A549 (cell line): ENCODE data around the gene STAT5B. TPM values are rescaled to one million over a fixed set of nuclear protein-coding genes. Genes with fewer than 3 reads are reported as not detected.

ENCODE experiments used
- ATAC-seq, 2 experiments: fragments of 200-7000 bp in 1 of 2; fragments of >200 bp in 1 of 2; cut with Nextera tagmentation in 1 of 2; cut with Tn5 transposase in 1 of 2; 3 replicates each; pipeline versions ENCODE4 v1.8.0 to v1.9.1; 2018 to 2020; ENCODE audit warnings: mild to moderate bottlenecking in 1 of 2, moderate library complexity in 1 of 2
- CTCF ChIA-PET: fragments of 300-600 bp; sonication (Branson Sonifier 250); formaldehyde crosslinking; extraction: SDS; loops from one replicate; lab custom pipeline; 2021; ENCODE audit warnings: antibody characterized with exemption, inconsistent platforms; lab: Yijun Ruan, JAX
- POLR2A ChIA-PET: fragments of 350-600 bp; formaldehyde crosslinking; extraction: SDS; loops from one replicate; lab custom pipeline; 2021; ENCODE audit warnings: antibody characterized with exemption, inconsistent platforms; lab: Yijun Ruan, JAX
- DNase-seq, 2 experiments: peaks; one replicate each; pipeline versions ENCODE4 v3.0.0 to v3.0.0-alpha.2; 2011 to 2016; ENCODE audit warnings: low read depth in 1 of 2, low spot score in 1 of 2
- FAIRE-seq: peaks from 2 replicates; lab custom pipeline; 2011; peaks lifted over from hg19 to GRCh38; lab: Jason Lieb, UNC
- H3K27ac ChIP-seq, 2 experiments: fragments of >200 bp; sonication (Bioruptor Twin); formaldehyde crosslinking; 3 replicates each; pipeline ENCODE4 v1.5.1; 2016 to 2017
- H3K4me1 ChIP-seq: fragments of >200 bp; sonication (Bioruptor Twin); formaldehyde crosslinking; 3 replicates; pipeline ENCODE4 v1.6.1; 2016
- H3K4me2 ChIP-seq: fragments of >200 bp; sonication (Bioruptor Twin); formaldehyde crosslinking; 3 replicates; pipeline ENCODE4 v1.6.1; 2016
- H3K4me3 ChIP-seq: fragments of >200 bp; sonication (Bioruptor Twin); formaldehyde crosslinking; 3 replicates; pipeline ENCODE4 v1.5.1; 2016
- H3K9me3 ChIP-seq: fragments of >200 bp; sonication (Bioruptor Twin); formaldehyde crosslinking; 3 replicates; pipeline ENCODE4 v1.6.1; 2016
- ATOH8 ChIP-seq: fragments of 250-450 bp; sonication (Bioruptor Pico); IDR thresholded peaks from 2 replicates; pipeline ENCODE4 v1.5.0; 2020; ENCODE audit warnings: low read depth, mild to moderate bottlenecking, moderate library complexity
- CBX2 ChIP-seq: fragments of 200-600 bp; sonication (generic); IDR thresholded peaks from 2 replicates; pipeline ENCODE4 v1.6.1; 2016; ENCODE audit warnings: low read depth, mild to moderate bottlenecking, borderline replicate concordance
- CHD4 ChIP-seq: fragments of 200-600 bp; sonication (generic); IDR thresholded peaks from 2 replicates; pipeline ENCODE4 v1.6.1; 2016; ENCODE audit warnings: antibody characterized with exemption, mild to moderate bottlenecking, borderline replicate concordance
- FOSL2 ChIP-seq, 2 experiments: fragments of 450-650 bp in 1 of 2; fragments of >200 bp in 1 of 2; sonication (Bioruptor Twin) in 1 of 2; formaldehyde crosslinking; IDR thresholded peaks; 2 replicates each; pipeline versions ENCODE4 v1.5.0 to v1.6.1; 2016 to 2020; ENCODE audit warnings: mild to moderate bottlenecking in 1 of 2, moderate library complexity in 1 of 2
- HEYL ChIP-seq: fragments of 250-450 bp; sonication (Bioruptor Pico); IDR thresholded peaks from 2 replicates; pipeline ENCODE4 v1.8.0; 2021; ENCODE audit warnings: mild to moderate bottlenecking, moderate library complexity
- HOXB13 ChIP-seq: fragments of 250-450 bp; sonication (Bioruptor Pico); IDR thresholded peaks from 2 replicates; pipeline ENCODE4 v1.5.0; 2020; ENCODE audit warnings: low read depth, mild to moderate bottlenecking, moderate library complexity
- JUNB ChIP-seq: fragments of >200 bp; sonication (Bioruptor Twin); formaldehyde crosslinking; IDR thresholded peaks from 2 replicates; pipeline ENCODE4 v1.6.1; 2016
- KDM1A ChIP-seq: fragments of 200-600 bp; sonication (generic); IDR thresholded peaks from 2 replicates; pipeline ENCODE4 v1.6.1; 2016; ENCODE audit warnings: low read depth, mild to moderate bottlenecking
- MAFK ChIP-seq: fragments of 450-650 bp; IDR thresholded peaks from 2 replicates; pipeline ENCODE4 v1.6.1; 2014; ENCODE audit not compliant: partially characterized antibody
- MAX ChIP-seq: IDR thresholded peaks from 2 replicates; pipeline ENCODE4 v1.6.1; 2012
- MYC ChIP-seq: IDR thresholded peaks from 2 replicates; pipeline ENCODE4 v1.6.1; 2012; ENCODE audit warnings: mild to moderate bottlenecking, inconsistent platforms, low read length, improper control_type of control experiment, borderline replicate concordance
- NFE2L2 ChIP-seq: fragments of 150-350 bp; conservative IDR thresholded peaks from 2 replicates; pipeline ENCODE4 v1.6.1; 2014; ENCODE audit warnings: low read length
- NPAS2 ChIP-seq: fragments of 250-450 bp; sonication (Bioruptor Pico); IDR thresholded peaks from 2 replicates; pipeline ENCODE4 v1.8.0; 2022; ENCODE audit warnings: mild to moderate bottlenecking, moderate library complexity, borderline replicate concordance
- PHF8 ChIP-seq: fragments of 200-600 bp; sonication (generic); IDR thresholded peaks from 2 replicates; pipeline ENCODE4 v1.6.1; 2016; ENCODE audit warnings: low read depth, mild to moderate bottlenecking, antibody characterized with exemption, moderate library complexity, borderline replicate concordance
- RAD21 ChIP-seq, 2 experiments: fragments of >200 bp in 1 of 2; sonication (Bioruptor Twin) in 1 of 2; formaldehyde crosslinking in 1 of 2; IDR thresholded peaks in 1 of 2; conservative IDR thresholded peaks in 1 of 2; 2 replicates in 1 of 2; 3 replicates in 1 of 2; pipeline ENCODE4 v1.6.1; 2012 to 2018; ENCODE audit warnings: inconsistent platforms in 1 of 2
- REST ChIP-seq: fragments of 200-600 bp; sonication (generic); IDR thresholded peaks from 2 replicates; pipeline ENCODE4 v1.6.1; 2016; ENCODE audit warnings: antibody characterized with exemption, mild to moderate bottlenecking, moderate library complexity
- RFX5 ChIP-seq: fragments of 450-650 bp; IDR thresholded peaks from 2 replicates; pipeline ENCODE4 v1.7.1; 2014; ENCODE audit warnings: antibody characterized with exemption, mild to moderate bottlenecking, moderate library complexity
- RNF2 ChIP-seq: fragments of 200-600 bp; sonication (generic); IDR thresholded peaks from 2 replicates; pipeline ENCODE4 v1.6.1; 2016; ENCODE audit warnings: low read depth, mild to moderate bottlenecking, antibody characterized with exemption, moderate library complexity, borderline replicate concordance
- TFCP2L1 ChIP-seq: fragments of 250-450 bp; sonication (Bioruptor Pico); IDR thresholded peaks from 2 replicates; pipeline ENCODE4 v1.5.0; 2021; ENCODE audit warnings: mild to moderate bottlenecking
- USF2 ChIP-seq: fragments of 450-650 bp; IDR thresholded peaks from 2 replicates; pipeline ENCODE4 v1.6.1; 2014; ENCODE audit warnings: antibody characterized with exemption
- ZFP36 ChIP-seq: fragments of 450-650 bp; IDR thresholded peaks from 2 replicates; pipeline ENCODE4 v1.6.1; 2014; ENCODE audit warnings: borderline replicate concordance; ENCODE audit not compliant: partially characterized antibody
- ZNF302 ChIP-seq: fragments of 250-450 bp; sonication (Bioruptor Pico); IDR thresholded peaks from 2 replicates; pipeline ENCODE4 v1.9.0; 2021; ENCODE audit warnings: inconsistent platforms, mild to moderate bottlenecking, moderate library complexity
- WGBS: methylation state at CpG from one replicate; pipeline ENCODE4 v1.1.6; 2017; ENCODE audit errors: missing lambda C conversion rate; 5-methylcytosine and 5-hydroxymethylcytosine counted together
- polyA plus RNA-seq, 4 experiments: library from polyadenylated mRNA; depleted of rRNA in 3 of 4; stranded (reverse); fragments of >200 nt; fragmentation: RNase III in 1 of 4; extraction: RNeasy Plus Mini Kit Qiagen cat#74134 plus additional on column Dnase treatment in 1 of 4; gene quantifications; 2 replicates in 3 of 4; 3 replicates in 1 of 4; pipeline ENCODE4 v1.2.3, GENCODE V29; 2011 to 2017

Gene STAT5B
- polyA plus RNA-seq, 2 of the 4 experiments (the other 2 are of a cell fraction), result 31.2 to 37.6 TPM

GRCh38 chr17:42287305-42287976, 11.2 kb upstream of the STAT5B start:
- CTCF ChIA-PET, result interaction anchor here (0.5 to 3.5 kb wide), 9 partner anchors 9 to 152 kb away, joined by 3 to 14 read pairs (median 5); partner anchors contain the start of gene GHDC
- DNase-seq (no peak), ATAC-seq (peak in 1 of 2 experiments; percentile 6; a peak in 1 of 6 replicates), FAIRE-seq (no peak)
- Histone ChIP-seq H3K9me3 (no peaks in the 10 kb centered on the region), H3K27ac (peak overlapping the region; percentile 79 to 92; a peak in 5 of 6 replicates), H3K4me2 (peak overlapping the region; percentile 95), H3K4me3 (peak overlapping the region; percentile 62), H3K4me1 (peaks cover 12% of the 10 kb centered on the region)
- WGBS, result 80% methylated on average over 14 of the region's 14 CpGs
- TF ChIP-seq MAX, result 0 out of 2 replicates have a peak, but pooled peaks have one; percentile 24
- no peak for TF ChIP-seq MAFK
- POLR2A ChIA-PET, result interaction anchor here (0.5 to 1.2 kb wide), 5 partner anchors 10 to 269 kb away, joined by 3 to 7 read pairs (median 4); no protein-coding TSS in a partner anchor

GRCh38 chr17:42286411-42287221, 10.4 kb upstream of the STAT5B start:
- POLR2A ChIA-PET, result interaction anchor here (1.0 kb wide), 1 partner anchor 9 kb away, joined by 4 read pairs; no protein-coding TSS in a partner anchor
- H3K4me2 ChIP-seq, result no peak overlapping the region; the same call in 2 of the 3 replicates

GRCh38 chr17:42285346-42286050, 9.3 kb upstream of the STAT5B start:
- FAIRE-seq (no peak), ATAC-seq (no peak), DNase-seq (no peak)
- H3K4me3 ChIP-seq, result no peak overlapping the region
- 86% methylated on average over 11 of the region's 11 CpGs for WGBS
- TF ChIP-seq ZNF302 (CRISPR knock-in tag) (no peak), KDM1A (no peak), RNF2 (no peak), HEYL (CRISPR knock-in tag) (no peak), NPAS2 (CRISPR knock-in tag) (no peak), ZFP36 (no peak), ATOH8 (CRISPR knock-in tag) (no peak), CBX2 (no peak), JUNB (no peak), MYC (no peak), HOXB13 (CRISPR knock-in tag) (no peak), REST (no peak), USF2 (no peak), RAD21 (conservative IDR thresholded peaks at IDR 0.05 in 1 of 2, IDR thresholded peaks at IDR 0.05 in 1 of 2) (no peak), TFCP2L1 (no peak), NFE2L2 (no peak)
- ChIA-PET POLR2A (no interaction called here), CTCF (interaction anchor here (0.6 to 3.5 kb wide), 9 partner anchors 8 to 250 kb away, joined by 3 to 12 read pairs (median 3); partner anchors contain the start of gene NAGLU)
- no peak overlapping the region for H3K4me2 ChIP-seq
- peaks cover 12% of the 10 kb centered on the region for H3K4me1 ChIP-seq
- no peaks in the 10 kb centered on the region for H3K9me3 ChIP-seq
- H3K27ac ChIP-seq, result no peak overlapping the region

More at GRCh38 chr17:42286411-42287221, 10.4 kb upstream of the STAT5B start:
- H3K27ac ChIP-seq, result 0 out of 6 replicates have a peak overlapping the region, but pooled peaks of 1 of the 2 experiments have one; percentile 6
- no peaks in the 10 kb centered on the region for H3K9me3 ChIP-seq
- WGBS, result 85% methylated on average over 5 of the region's 5 CpGs
- CTCF ChIA-PET, result interaction anchor here (0.8 to 3.5 kb wide), 6 partner anchors 9 to 249 kb away, joined by 3 to 12 read pairs (median 4); partner anchors contain the start of gene NAGLU
- ATAC-seq (no peak), DNase-seq (no peak), FAIRE-seq (no peak)
- TF ChIP-seq RFX5 (no peak), CHD4 (no peak), KDM1A (no peak), JUNB (no peak), FOSL2 (IDR thresholded peaks at IDR 0.05) (no peak), FOSL2 (CRISPR knock-in tag; IDR thresholded peaks at IDR 0.05) (no peak), PHF8 (no peak)
- peaks cover 12% of the 10 kb centered on the region for H3K4me1 ChIP-seq
- no peak overlapping the region for H3K4me3 ChIP-seq
